HCT116 (cell line): Measurements from ENCODE around the gene TRPM5.

Experiments used
- ATF3 ChIP-seq: IDR thresholded peaks from 2 replicates; pipeline ENCODE4 v1.6.1; 2012
- CTCF ChIP-seq, 3 experiments: fragments of 200-600 bp in 1 of 3; sonication (generic) in 1 of 3; IDR thresholded peaks in 2 of 3; conservative IDR thresholded peaks in 1 of 3; 2 replicates each; pipeline ENCODE4 v1.5.1; 2012 to 2017; ENCODE audit warnings: low read depth in 2 of 3, low read length in 2 of 3, antibody characterized with exemption in 1 of 3, borderline replicate concordance in 1 of 3, control low read depth in 1 of 3, mild to moderate bottlenecking in 1 of 3, mixed read lengths in 1 of 3, mixed run types in 1 of 3, moderate library complexity in 1 of 3; ENCODE audit not compliant: insufficient read depth in 1 of 3
- EZH2 ChIP-seq: fragments of 200-600 bp; sonication (generic); IDR thresholded peaks from 2 replicates; pipeline ENCODE4 v1.6.1; 2017; ENCODE audit warnings: antibody characterized with exemption, mixed run types
- EZH2phosphoT487 ChIP-seq: fragments of 200-600 bp; IDR thresholded peaks from 2 replicates; pipeline ENCODE4 v1.6.1; 2018; ENCODE audit warnings: antibody characterized with exemption, borderline replicate concordance
- JUND ChIP-seq: IDR thresholded peaks from 2 replicates; pipeline ENCODE4 v1.6.1; 2012
- MAX ChIP-seq: IDR thresholded peaks from 2 replicates; pipeline ENCODE4 v1.6.1; 2012
- POLR2A ChIP-seq: IDR thresholded peaks from 2 replicates; pipeline ENCODE4 v1.7.0; 2011; ENCODE audit warnings: borderline replicate concordance; ENCODE audit not compliant: insufficient read depth, insufficient read length; ENCODE audit errors: extremely low read depth
- POLR2AphosphoS5 ChIP-seq: IDR thresholded peaks from 2 replicates; pipeline ENCODE4 v1.6.1; 2011; ENCODE audit warnings: mild to moderate bottlenecking, low read depth, low read length, moderate library complexity
- TCF7L2 ChIP-seq: IDR thresholded peaks from 2 replicates; pipeline ENCODE4 v1.7.0; 2011; ENCODE audit warnings: borderline replicate concordance, inconsistent platforms; ENCODE audit not compliant: insufficient read depth, insufficient read length; ENCODE audit errors: extremely low read depth
- ZBTB33 ChIP-seq: IDR thresholded peaks from 2 replicates; pipeline ENCODE4 v1.6.1; 2011; ENCODE audit warnings: mild to moderate bottlenecking, low read length, moderate library complexity; ENCODE audit not compliant: insufficient replicate concordance; ENCODE audit errors: extremely low read depth
- ZNF274 ChIP-seq: fragments of 200-500 bp; sonication (Bioruptor generic); IDR thresholded peaks from 2 replicates; pipeline ENCODE4 v1.6.1; 2014; ENCODE audit warnings: mild to moderate bottlenecking, low read depth, low read length, inconsistent platforms

GRCh38 chr11:2440646-2441045 lies 3.7 kb downstream of the TRPM5 start:
- TF ChIP-seq CTCF (IDR thresholded peaks at IDR 0.05 in 2 of 3, conservative IDR thresholded peaks at IDR 0.05 in 1 of 3; ENCODE audit: borderline replicate concordance in 1 of 3, insufficient read depth in 1 of 3, low read depth in 2 of 3, low read length in 2 of 3) (no peak), POLR2A (no peak), MAX (no peak), TCF7L2 (no peak), ATF3 (no peak), POLR2AphosphoS5 (no peak), ZNF274 (no peak), EZH2 (no peak), EZH2phosphoT487 (no peak), ZBTB33 (no peak), JUND (no peak)
